NT2/D1 (cell line): ENCODE results near the gene TPM2.

Experiments used
- SUZ12 ChIP-seq: IDR thresholded peaks from 2 replicates; pipeline ENCODE4 v1.6.1; 2011; ENCODE audit not compliant: insufficient read length, insufficient read depth; ENCODE audit errors: extremely low read depth
- YY1 ChIP-seq: IDR thresholded peaks from 2 replicates; pipeline ENCODE4 v1.6.1; 2011; ENCODE audit not compliant: insufficient read length, insufficient read depth
- ZNF274 ChIP-seq: IDR thresholded peaks from 2 replicates; pipeline ENCODE4 v1.6.1; 2011; ENCODE audit warnings: mild to moderate bottlenecking, low read depth, low read length

DNA sequence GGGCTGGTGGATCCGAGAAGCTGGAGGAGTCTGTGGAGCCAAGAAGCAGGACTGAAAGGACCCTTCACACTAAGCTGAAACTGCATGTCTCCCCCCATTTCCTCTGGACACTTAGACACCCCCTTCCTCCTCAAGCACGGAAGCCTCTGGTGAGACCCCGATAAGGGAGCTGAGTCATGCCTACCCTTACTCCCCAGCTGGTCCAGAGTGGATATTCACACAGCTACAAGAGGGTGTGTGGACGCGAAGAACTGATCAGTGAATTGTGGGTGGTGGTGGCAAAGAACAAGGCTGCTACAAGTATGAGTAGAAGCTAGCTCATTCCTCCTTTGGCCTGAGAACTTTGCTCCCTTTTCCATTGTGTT, 37.9 kb upstream of the TPM2 start:
- TF ChIP-seq SUZ12 = no peak
- no peak for TF ChIP-seq ZNF274
- TF ChIP-seq YY1 = no peak
